B cell (primary cell): ENCODE measurements around the gene ATP6V1F. TPM values are rescaled to one million over a fixed set of nuclear protein-coding genes. Genes with fewer than 3 reads are reported as not detected.

Source experiments
- ATAC-seq: fragments of 200-7000 bp; cut with Tn5 transposase; one replicate; pipeline ENCODE4 v1.10.0; 2021; ENCODE audit warnings: low read depth, mild to moderate bottlenecking, moderate number of reproducible peaks, moderate library complexity
- CTCF ChIA-PET: fragments of 350-600 bp; sonication (Branson Sonifier 250); formaldehyde crosslinking; loops from one replicate; lab custom pipeline; 2021; ENCODE audit warnings: antibody characterized with exemption, inconsistent platforms; lab: Charles Lee
- POLR2A ChIA-PET: fragments of 350-600 bp; sonication (Branson Sonifier 250); formaldehyde crosslinking; loops from one replicate; lab custom pipeline; 2021; ENCODE audit warnings: antibody characterized with exemption; lab: Charles Lee
- DNase-seq: peaks from one replicate; pipeline ENCODE4 v3.0.0; 2013
- H2AFZ ChIP-seq: 2 replicates; pipeline ENCODE4 v1.6.1; 2012; ENCODE audit warnings: mild to moderate bottlenecking, low read depth, low read length; ENCODE audit not compliant: insufficient read depth, poor library complexity, severe bottlenecking
- H3K27ac ChIP-seq, 2 donors: 1 replicate in 1 of 2; 2 replicates in 1 of 2; pipeline ENCODE4 v1.5.1; 2012 to 2013; ENCODE audit warnings: low read length in 2 of 2, mild to moderate bottlenecking in 2 of 2, moderate library complexity in 1 of 2
- H3K27me3 ChIP-seq, 4 experiments: fragments of 200-600 bp in 1 of 4; sonication (generic) in 1 of 4; replicated peaks in 1 of 4; 1 replicate in 2 of 4; 2 replicates in 2 of 4; pipeline versions ENCODE4 v1.6.1 to v1.7.0; 2013 to 2016; ENCODE audit warnings: low read length in 3 of 4, mild to moderate bottlenecking in 2 of 4, mixed read lengths in 1 of 4, moderate library complexity in 1 of 4; ENCODE audit not compliant: insufficient read depth in 4 of 4, control insufficient read depth in 3 of 4; ENCODE audit errors: control extremely low read depth in 1 of 4
- H3K36me3 ChIP-seq, 2 experiments: replicated peaks in 1 of 2; 1 replicate in 1 of 2; 2 replicates in 1 of 2; pipeline versions ENCODE4 v1.6.1 to v1.7.1; 2013; ENCODE audit warnings: low read length in 1 of 2; ENCODE audit not compliant: insufficient read depth in 2 of 2, control insufficient read depth in 1 of 2; ENCODE audit errors: control extremely low read depth in 1 of 2, extremely low read depth in 1 of 2
- H3K4me1 ChIP-seq, 2 donors: fragments of 200-600 bp in 1 of 2; sonication (generic) in 1 of 2; 1 replicate in 1 of 2; 2 replicates in 1 of 2; pipeline versions ENCODE4 v1.5.1 to v1.6.1; 2013 to 2017; ENCODE audit warnings: low read length in 2 of 2; ENCODE audit not compliant: control insufficient read depth in 2 of 2, insufficient read depth in 2 of 2
- H3K4me2 ChIP-seq: replicated peaks from 2 replicates; pipeline ENCODE3; 2012; ENCODE audit warnings: mild to moderate bottlenecking, low read depth, low read length; ENCODE audit not compliant: poor library complexity, severe bottlenecking
- H3K4me3 ChIP-seq, 5 experiments: fragments of 200-600 bp in 1 of 5; sonication (generic) in 1 of 5; 1 replicate in 3 of 5; 2 replicates in 2 of 5; pipeline versions ENCODE4 v1.5.1 to v1.7.0; 2011 to 2016; ENCODE audit warnings: low read length in 4 of 5, mild to moderate bottlenecking in 4 of 5, low read depth in 2 of 5, control low read depth in 1 of 5, moderate library complexity in 1 of 5; ENCODE audit not compliant: insufficient read depth in 1 of 5; ENCODE audit errors: control extremely low read depth in 1 of 5, extremely low read depth in 1 of 5
- H3K79me2 ChIP-seq: fragments of 200-600 bp; sonication (generic); one replicate; pipeline ENCODE4 v1.6.0; 2016; ENCODE audit warnings: low read length; ENCODE audit not compliant: control insufficient read depth, insufficient read depth
- H3K9ac ChIP-seq: fragments of 200-600 bp; sonication (generic); 2 replicates; pipeline ENCODE4 v1.6.1; 2017; ENCODE audit warnings: mild to moderate bottlenecking, low read length, moderate library complexity
- H3K9me3 ChIP-seq, 3 donors: one replicate each; pipeline versions ENCODE4 v1.6.1 to v1.7.1; 2013; ENCODE audit warnings: low read length in 2 of 3; ENCODE audit not compliant: control insufficient read depth in 2 of 3, insufficient read depth in 1 of 3; ENCODE audit errors: control extremely low read depth in 1 of 3
- H4K20me1 ChIP-seq: 2 replicates; pipeline ENCODE4 v1.6.0; 2012; ENCODE audit warnings: mild to moderate bottlenecking, low read length; ENCODE audit not compliant: insufficient read depth, control insufficient read depth, poor library complexity, severe bottlenecking
- H3K27ac Mint-ChIP-seq: one replicate; pipeline ENCODE4 v1.8.0; 2021; ENCODE audit warnings: mixed read lengths
- H3K27me3 Mint-ChIP-seq: one replicate; pipeline ENCODE4 v1.8.0; 2021; ENCODE audit warnings: mixed read lengths
- H3K4me1 Mint-ChIP-seq: one replicate; pipeline ENCODE4 v1.8.0; 2021; ENCODE audit warnings: mixed read lengths
- H3K4me3 Mint-ChIP-seq: one replicate; pipeline ENCODE4 v1.8.0; 2021; ENCODE audit warnings: mixed read lengths
- H3K9me3 Mint-ChIP-seq: one replicate; pipeline ENCODE4 v1.8.0; 2022; ENCODE audit warnings: mixed read lengths; ENCODE audit not compliant: insufficient read depth
- EZH2 ChIP-seq: IDR thresholded peaks from 2 replicates; pipeline ENCODE4 v1.6.1; 2012; ENCODE audit warnings: borderline replicate concordance, low read depth, mild to moderate bottlenecking, moderate library complexity, low read length; ENCODE audit not compliant: insufficient read depth, poor library complexity, severe bottlenecking
- whole genome bisulfite sequencing: methylation state at CpG from one replicate; pipeline ENCODE4 v1.1.5; 2013; ENCODE audit warnings: missing lambda C conversion rate; ENCODE audit not compliant: insufficient coverage; 5-methylcytosine and 5-hydroxymethylcytosine counted together
- intact Hi-C: fragments of 100-400 bp; cut with micrococcal nuclease; formaldehyde crosslinking; loops from one replicate; pipeline ENCODE4 v1.10.0; 2022
- polyA plus RNA-seq: library from polyadenylated mRNA; depleted of rRNA; stranded (reverse); fragments of >200 nt; gene quantifications from 2 replicates; pipeline ENCODE4 v1.2.3, GENCODE V29; 2012
- total RNA-seq, 2 donors: library from RNA; stranded (reverse); fragments of 120-200 nt in 1 of 2; gene quantifications; 1 replicate in 1 of 2; 2 replicates in 1 of 2; pipeline versions ENCODE4 v1.2.3 to v1.2.4, GENCODE V29; 2013 to 2022
- TF ChIP-seq, protein P1 (sequence below): fragments of 200-600 bp; IDR thresholded peaks from one replicate; pipeline ENCODE4 v1.8.0; 2022; ENCODE audit warnings: antibody characterized with exemption, mild to moderate bottlenecking

ATP6V1F gene
- total and polyA plus RNA-seq, 2 donors (not counting 1 experiment from before 2014, with no cell fraction given) = 81.7 to 198 TPM

GRCh38 chr7:128842674-128843641 is 19.7 kb upstream of the ATP6V1F start:
- Histone ChIP-seq H3K27me3 (no peaks in the 10 kb centered on the region), H3K9ac (no peak overlapping the region), H3K79me2 (no peaks in the 10 kb centered on the region), H3K27ac (no peak overlapping the region), H3K36me3 (no peaks in the 10 kb centered on the region), H2AFZ (no peak overlapping the region), H3K4me3 (no peak overlapping the region), H4K20me1 (no peaks in the 10 kb centered on the region), H3K4me1 (peaks cover 0 to 11% of the 10 kb centered on the region in 2 donors), H3K4me2 (no peak overlapping the region), H3K9me3 (no peaks in the 10 kb centered on the region)
- ATAC-seq (no peak), DNase-seq (no peak)
- ChIA-PET CTCF (interaction anchor here (1.0 to 2.9 kb wide), 7 partner anchors 20 to 247 kb away, joined by 3 to 21 read pairs (median 5); partner anchors contain the start of genes ATP6V1F and CCDC136), POLR2A (no interaction called here)
- Mint-ChIP-seq H3K4me1 (peaks cover 4% of the 10 kb centered on the region), H3K9me3 (no peaks in the 10 kb centered on the region), H3K27me3 (no peaks in the 10 kb centered on the region), H3K4me3 (no peak overlapping the region), H3K27ac (no peak overlapping the region)
- intact Hi-C loops = loop anchor here (1.0 to 2.0 kb wide), 2 partner anchors 40 to 248 kb away; no protein-coding TSS in a partner anchor
- WGBS = 94% methylated on average over 37 of the region's 38 CpGs
- no peak for TF ChIP-seq EZH2
- TF ChIP-seq, protein P1, sequence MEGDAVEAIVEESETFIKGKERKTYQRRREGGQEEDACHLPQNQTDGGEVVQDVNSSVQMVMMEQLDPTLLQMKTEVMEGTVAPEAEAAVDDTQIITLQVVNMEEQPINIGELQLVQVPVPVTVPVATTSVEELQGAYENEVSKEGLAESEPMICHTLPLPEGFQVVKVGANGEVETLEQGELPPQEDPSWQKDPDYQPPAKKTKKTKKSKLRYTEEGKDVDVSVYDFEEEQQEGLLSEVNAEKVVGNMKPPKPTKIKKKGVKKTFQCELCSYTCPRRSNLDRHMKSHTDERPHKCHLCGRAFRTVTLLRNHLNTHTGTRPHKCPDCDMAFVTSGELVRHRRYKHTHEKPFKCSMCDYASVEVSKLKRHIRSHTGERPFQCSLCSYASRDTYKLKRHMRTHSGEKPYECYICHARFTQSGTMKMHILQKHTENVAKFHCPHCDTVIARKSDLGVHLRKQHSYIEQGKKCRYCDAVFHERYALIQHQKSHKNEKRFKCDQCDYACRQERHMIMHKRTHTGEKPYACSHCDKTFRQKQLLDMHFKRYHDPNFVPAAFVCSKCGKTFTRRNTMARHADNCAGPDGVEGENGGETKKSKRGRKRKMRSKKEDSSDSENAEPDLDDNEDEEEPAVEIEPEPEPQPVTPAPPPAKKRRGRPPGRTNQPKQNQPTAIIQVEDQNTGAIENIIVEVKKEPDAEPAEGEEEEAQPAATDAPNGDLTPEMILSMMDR = no peak
